ENCODE measurements around the gene SRSF8.

Gene SRSF8

GRCh38 chr11:95070471-95070870 is 3.8 kb downstream of the SRSF8 start:
- no peak for DNase-seq

GRCh38 chr11:95072948-95073347 is 6.2 kb downstream of the SRSF8 start:
- no peak for DNase-seq

DNA sequence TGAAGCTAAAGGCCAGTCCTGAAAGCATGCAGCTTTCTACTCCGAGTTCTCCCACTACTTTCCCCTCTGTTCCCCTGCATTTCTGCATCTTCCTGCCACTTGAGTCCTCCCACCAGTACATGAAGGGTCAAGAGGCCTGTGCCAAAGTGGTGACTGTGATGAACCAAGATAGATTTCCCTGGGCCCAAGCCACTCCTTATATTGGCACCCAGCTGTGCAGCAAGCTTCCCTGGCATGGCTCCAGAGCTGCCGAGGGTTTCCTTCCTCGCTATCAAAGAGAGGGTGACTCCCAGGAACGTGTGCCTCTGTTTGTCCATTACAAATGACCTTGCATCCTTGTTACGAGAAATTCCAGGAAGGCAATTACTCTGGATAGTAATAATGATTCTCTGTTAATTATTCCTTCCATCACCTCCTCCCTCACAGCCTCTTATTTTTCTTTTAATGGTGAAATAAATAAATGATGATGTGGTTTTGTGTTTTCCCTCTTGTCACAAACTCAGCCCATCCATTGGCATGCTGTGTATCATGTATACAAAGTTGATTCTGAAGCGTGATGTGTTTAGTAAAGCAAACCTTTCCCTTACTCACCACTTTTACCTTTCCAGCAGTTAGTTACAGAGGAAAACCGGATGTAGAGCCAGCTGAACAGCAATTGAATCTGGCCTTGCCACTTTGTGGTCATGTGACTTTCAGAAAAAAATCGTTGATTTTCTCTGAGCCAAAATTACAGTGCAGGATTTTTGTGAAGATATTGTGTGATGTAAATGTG is 8.3 kb downstream of the SRSF8 start:
- DNase-seq: no peak

DNA sequence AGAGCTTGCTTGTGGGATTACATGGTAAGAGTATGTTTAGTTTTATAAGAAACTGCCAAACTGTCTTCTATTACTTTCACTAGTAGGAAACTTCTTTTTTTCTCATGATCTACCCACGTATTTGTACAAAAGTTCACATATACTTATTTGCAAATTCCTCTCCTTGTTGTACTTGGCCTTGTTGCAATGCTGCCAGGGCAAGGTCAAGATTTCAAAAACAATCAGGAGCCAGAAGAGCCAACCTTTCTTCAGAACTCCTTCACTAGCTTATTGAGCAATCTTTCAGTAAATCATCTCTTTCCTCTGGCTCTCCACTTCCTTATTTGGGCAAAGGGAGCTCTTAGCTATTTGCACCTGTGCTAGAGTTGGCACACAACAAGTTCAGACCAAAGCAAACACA is 9.7 kb downstream of the SRSF8 start:
- no peak for DNase-seq

DNA sequence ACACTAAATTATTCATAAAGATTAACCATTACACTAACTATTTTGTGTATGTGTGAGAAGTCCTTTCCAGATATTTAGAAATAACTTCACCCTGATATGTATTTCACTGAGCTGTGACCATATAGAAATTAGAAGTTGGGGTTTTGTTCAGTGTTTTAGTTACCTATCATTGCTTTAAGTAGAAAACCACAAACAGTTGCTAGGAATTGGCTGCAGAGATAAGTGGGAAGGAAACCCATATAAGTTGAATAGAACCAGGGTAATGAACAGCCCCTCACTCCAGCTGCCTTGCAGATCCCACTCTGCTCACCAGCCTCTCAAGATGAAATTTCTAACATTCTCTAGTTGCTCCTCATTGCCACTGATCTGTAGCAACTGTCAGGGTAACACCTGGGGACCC is 10.3 kb downstream of the SRSF8 start:
- DNase-seq: no peak

GRCh38 chr11:95078526-95078925 is 11.8 kb downstream of the SRSF8 start:
- DNase-seq: no peak

DNA sequence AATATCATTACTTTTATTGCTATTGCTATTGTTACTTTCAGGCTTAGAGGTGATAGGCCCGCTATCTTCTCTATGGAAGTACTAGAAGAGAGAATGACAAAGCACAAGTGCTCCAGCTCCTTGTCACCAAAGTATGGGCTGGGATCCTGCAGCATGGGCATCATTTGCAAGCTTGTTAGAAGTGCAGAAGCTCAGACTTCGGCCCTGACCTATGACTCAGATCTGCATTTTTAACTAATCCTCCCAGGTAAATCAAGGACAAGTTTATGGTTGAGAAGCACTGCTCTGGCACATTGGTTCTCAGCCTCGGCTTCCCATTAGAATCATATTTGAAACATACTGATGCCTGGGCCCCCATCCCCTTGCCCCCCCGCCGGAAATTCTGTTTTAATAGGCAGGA is 14.3 kb downstream of the SRSF8 start:
- DNase-seq: no peak

DNA sequence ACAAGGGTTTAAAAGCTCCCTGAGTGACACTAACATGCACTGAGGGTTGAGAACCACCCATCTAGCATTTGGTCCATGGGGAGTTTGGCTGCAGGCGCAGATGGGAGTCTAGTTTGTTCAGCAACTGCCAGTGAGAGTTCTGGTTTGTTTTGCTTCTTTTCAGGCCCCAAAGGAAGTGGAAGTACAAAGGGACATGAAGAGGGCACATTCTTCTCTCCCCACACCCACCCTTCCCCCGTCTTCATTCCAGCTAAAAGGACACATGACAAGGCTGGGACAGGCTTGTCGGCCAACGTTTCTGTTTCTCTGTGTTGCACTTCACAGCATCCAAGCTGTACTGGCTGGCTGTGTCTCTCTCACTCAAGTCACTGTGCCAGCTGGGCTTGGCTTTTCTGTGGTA is 14.7 kb downstream of the SRSF8 start:
- no peak for DNase-seq

DNA sequence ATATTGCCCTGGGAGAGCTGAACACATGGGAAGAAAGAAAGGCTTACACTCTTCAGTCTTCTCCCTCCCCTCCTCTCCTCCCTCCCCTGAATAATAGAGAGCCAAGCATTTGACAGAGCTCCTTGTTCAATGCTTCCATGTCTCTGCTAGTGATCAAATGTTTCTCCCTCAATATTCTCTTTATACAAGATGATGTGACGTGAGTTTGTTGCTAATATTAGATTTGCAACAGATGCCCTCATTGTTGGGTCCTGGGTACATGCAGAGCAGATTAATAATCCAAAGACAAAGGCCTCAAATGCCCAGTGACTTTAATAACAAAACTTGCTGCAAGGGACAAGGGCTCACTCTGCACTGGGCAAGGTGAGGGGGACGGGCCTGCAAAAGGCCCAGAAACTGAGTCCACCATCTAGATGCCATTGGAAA is 15.9 kb downstream of the SRSF8 start:
- DNase-seq: no peak

GRCh38 chr11:95084509-95084908 is 17.8 kb downstream of the SRSF8 start:
- DNase-seq: no peak

DNA sequence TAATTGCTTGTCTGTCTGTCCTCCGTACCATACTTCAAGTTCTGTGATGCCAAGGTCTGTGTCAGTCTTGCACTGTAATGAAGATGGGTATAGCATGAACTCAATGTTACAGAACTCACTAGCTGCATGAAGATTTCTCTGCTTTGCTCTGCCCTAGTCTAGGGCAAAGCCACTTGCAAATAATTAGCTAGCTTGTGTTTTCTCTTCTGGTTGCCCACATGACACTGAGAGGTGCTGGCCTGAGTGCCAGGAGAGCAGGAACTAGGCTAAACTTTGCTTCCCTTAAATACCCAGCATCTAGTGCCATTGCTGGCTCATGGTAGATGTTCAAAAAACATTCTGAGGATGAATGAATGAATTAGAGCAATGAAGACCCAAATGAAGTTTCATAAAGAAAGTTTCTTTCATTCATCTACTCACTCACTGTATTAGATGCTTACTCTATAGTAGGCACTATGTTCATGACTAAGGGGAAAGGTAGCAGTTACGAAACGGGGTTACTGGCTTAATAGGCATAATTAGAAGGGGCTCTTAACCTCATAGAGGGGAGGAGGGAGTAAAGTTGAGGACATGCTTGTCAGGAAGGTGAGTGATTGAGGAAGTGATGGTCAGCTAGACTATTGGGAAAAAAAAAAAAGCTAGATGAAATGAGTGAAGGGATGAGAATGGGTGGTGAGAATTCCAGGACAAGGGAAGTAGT is 18.5 kb downstream of the SRSF8 start:
- DNase-seq: no peak

GRCh38 chr11:95086151-95086550 is 19.4 kb downstream of the SRSF8 start:
- DNase-seq: no peak

- no peak for DNase-seq
Measured at GRCh38 chr11:95086836-95087570, 20.3 kb downstream of the SRSF8 start.

DNA sequence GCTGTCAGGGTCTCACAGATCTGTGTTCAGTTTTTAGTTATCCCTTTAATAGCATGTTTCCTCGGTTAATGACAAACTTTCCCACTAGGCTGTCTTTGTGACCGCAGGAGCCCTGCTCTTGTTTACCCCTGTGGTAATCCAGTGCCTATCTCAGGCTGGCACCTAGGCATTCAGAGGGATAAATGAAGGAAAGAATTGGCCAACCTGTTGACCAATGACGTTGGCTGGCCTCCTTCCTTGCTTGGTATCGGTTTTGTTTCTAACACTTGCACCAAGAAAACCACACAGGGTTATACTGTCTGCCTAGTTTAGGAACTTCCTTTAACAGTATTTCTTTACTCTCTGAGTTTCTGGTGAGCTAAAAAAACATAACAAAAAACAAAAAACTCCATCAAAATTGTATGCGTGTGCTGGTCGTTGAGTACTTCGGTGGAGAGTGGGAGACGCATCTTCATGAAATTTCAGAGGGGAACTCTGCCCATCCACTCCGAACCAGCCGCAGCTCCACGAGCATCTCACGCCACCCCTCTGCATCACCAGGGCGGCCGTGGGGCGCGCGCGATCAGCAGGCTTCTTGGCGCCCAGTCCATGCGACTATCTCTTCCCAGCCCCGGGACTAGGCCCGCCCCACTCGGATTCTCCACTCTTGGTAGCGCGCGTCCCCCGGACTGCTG is 22.4 kb downstream of the SRSF8 start:
- DNase-seq: no peak

DNA sequence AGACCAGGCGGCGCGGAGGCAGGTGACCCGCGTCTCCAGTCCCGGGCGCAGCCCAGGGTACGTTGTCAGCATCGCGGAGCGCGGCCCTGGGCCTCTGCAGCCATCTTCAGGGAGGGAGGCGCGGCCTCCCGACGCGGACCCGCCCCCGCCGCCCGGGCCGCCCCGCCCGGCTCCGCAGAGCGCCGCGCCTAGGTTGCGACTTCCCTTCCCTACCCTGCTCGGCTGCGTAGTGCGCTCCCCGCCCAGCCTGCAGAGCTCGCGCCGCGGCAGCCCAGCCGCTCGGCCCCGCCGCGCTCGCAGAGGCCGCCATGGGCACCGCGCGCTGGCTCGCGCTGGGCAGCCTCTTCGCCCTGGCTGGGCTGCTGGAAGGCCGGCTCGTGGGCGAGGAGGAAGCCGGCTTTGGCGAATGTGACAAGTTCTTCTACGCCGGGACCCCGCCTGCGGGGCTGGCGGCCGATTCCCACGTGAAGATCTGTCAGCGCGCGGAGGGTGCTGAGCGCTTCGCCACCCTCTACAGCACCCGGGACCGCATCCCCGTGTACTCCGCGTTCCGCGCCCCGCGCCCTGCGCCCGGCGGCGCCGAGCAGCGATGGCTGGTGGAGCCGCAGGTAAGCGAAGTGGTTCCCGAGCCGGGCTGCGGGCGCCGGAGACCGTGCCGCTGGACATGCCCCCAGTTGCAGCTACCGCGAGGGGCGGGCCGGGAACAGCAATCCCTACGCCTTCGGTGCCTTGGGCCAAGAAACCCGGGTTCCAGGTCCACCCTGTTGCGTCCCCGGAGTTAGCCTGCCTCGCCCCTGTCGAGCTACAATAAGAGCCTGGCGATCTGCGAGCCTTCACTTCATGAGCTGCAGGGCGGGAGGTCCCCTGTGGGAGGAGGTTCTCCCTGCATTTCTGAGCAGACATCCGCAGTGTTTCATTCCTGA is 23.2 kb downstream of the SRSF8 start, which contains the start of gene ENDOD1:
Gene ENDOD1 (plus strand): TSS at position 227 of the 923 bp plus-strand sequence. CDS start 82 bp downstream, at position 309.
- DNase-seq: peak; percentile 52

DNA sequence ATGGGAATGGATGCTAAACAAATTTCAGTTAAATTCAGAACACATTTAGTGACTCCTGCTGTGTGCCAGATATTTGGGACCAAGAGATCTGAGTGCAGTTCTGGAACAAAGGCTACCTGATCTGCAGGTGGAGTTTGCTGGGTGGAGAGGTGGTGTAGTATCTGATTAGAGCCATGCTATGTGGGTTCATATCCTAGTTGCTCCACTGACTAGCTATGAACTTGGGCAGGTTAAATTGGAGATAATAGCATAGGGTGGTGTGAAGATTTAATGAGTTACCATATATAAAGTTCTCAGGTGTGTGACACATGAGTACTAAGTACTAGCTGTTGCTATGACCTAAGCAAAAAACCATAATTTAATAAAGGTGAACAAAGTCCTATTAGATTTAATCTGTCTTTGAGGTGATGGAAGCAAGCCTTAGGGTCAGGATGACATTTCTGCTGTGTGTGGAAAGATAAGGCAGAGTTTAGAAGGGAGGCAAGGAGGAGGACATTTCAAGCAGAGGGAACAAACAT is 25.0 kb downstream of the SRSF8 start:
- no peak for DNase-seq

DNA sequence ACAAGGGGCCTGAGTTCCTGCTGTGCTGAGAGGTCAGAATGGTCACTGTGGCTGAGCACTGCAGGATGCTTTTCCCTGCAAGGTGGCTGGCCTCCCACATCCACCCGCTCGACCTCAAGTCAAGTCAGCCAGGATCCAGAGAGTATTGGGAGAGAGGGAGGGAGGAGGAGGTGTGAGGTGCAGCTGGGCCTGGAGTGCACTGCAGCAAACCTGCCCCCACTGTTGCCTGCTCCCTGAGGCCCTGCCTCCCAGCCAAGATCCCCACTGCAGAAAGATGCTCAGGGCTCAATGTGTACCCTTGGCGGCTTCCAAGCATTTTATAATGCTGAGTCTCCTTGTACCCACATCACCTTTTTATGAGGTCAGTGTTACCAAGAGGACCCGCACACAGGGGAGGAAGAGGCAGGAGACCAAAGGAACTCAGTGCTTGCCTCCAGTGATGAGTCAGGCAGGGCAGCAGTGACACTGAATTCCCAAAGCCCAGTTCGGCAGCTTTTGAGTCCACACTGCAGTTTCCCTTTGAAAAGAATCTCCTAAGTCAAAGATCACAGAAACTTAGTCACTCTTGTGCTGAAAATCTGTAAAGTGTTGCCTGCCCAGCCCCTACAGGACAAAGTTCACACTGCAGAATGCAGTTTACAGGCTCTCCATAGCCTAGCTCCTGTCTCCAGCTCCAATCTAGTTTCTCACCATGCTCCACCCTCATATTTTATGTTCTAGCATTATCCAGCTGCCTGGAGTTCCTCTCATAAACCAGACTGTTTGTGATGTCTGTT is 26.0 kb downstream of the SRSF8 start:
- no peak for DNase-seq

- no peak for DNase-seq
Measured at GRCh38 chr11:95093548-95093947, 26.8 kb downstream of the SRSF8 start.

DNA sequence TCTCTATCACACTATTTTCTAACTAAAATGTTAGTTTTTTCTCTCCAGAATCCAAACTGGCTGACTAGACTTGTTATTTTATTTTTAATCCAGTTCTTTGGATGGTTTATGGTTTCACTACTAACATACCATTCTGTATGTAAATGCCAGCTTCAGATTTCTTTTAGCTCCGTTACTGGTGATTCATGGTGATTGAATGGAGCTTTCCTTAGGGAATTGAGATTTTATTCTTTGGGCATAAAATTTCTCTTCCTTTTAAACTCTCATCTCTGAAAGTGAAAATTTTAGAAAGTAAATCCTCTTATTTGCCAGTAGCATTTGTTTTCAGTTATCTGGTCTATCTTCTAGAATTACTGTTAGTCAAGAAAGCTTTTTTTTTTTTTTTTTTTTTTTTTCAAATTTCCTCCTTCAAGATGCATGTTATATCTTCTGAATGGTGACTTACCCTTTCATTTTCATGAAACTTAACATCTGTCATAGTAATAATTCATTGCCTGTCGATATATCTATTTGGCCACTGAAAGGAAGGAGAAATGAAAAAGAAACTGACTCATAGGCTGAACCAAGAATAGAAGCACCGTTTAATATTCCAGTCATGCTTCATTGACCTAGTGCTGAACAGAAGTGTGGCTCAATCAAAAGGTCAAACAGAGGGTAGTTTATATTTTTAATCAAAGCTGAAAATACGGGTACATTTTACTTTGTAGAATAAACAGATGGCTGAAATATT is 29.3 kb downstream of the SRSF8 start:
- DNase-seq: no peak

DNA sequence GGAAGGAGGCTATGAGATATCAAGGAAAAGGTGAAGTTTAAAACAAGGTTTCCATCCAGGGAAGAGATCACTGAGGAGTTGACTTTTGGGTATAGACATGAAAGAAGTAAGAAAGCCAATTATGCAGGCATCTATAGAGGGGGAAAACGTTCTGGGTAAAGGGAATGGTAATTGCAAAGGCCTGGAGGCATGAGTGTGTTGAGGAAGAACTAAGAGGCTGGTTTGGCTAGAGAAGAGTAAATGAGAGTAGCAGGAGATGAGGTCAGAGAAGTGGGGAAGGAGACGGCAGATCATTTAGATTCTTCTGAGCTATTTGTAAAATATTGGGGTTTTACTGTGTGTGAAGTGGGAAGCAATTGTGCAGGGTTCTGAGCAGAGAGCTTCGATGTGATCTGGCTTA is 30.5 kb downstream of the SRSF8 start:
- no peak for DNase-seq
